Measurements from ENCODE around the gene LAPTM5. TPM values are rescaled to one million over a fixed set of nuclear protein-coding genes. Genes with fewer than 3 reads are reported as not detected.

The LAPTM5 gene
- total and polyA plus RNA-seq, 2 donors (not counting 1 experiment from before 2014, with no cell fraction given), result 1,384 to 1,519 TPM

DNA sequence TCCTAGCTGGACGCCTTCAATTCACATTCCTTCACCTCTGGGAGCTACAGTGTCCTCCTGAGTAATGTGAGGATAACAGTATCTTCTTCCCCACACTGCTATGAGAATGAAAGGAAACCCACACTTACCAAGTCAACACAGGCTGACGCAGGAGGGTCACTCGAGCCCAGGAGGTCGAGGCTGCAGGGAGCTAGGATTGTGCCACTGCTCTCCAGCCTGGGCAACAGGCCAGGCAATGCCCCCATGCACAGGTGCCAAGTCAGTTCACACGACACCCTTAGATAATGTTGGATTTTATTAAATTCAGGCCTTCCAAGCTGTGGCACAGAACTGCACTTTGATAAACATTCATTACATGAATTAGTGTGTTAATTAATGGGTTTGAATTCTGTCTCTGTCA is 66.1 kb downstream of the LAPTM5 start:
- Histone ChIP-seq H4K20me1 (ENCODE audit: control insufficient read depth, insufficient read depth, low read length, poor library complexity, severe bottlenecking) (no peaks in the 10 kb centered on the region), H3K4me2 (replicated peaks; ENCODE audit: low read depth, low read length, poor library complexity, severe bottlenecking) (no peak overlapping the region), H3K9ac (ENCODE audit: low read length) (no peak overlapping the region), H3K4me1 (ENCODE audit: control insufficient read depth in 2 of 2, insufficient read depth in 2 of 2, low read length in 2 of 2) (no peaks in the 10 kb centered on the region), H3K27ac (ENCODE audit: low read length in 2 of 2) (no peak overlapping the region), H3K79me2 (ENCODE audit: control insufficient read depth, insufficient read depth, low read length) (no peaks in the 10 kb centered on the region), H3K4me3 (ENCODE audit: control extremely low read depth in 1 of 5, extremely low read depth in 1 of 5, insufficient read depth in 1 of 5, low read depth in 2 of 5, low read length in 4 of 5) (no peak overlapping the region), H3K36me3 (replicated peaks in 1 of 2; ENCODE audit: control extremely low read depth in 1 of 2, control insufficient read depth in 1 of 2, extremely low read depth in 1 of 2, insufficient read depth in 2 of 2, low read length in 1 of 2) (no peaks in the 10 kb centered on the region), H3K27me3 (replicated peaks in 1 of 4; ENCODE audit: control extremely low read depth in 1 of 4, control insufficient read depth in 3 of 4, insufficient read depth in 4 of 4, low read length in 3 of 4) (peaks cover 0 to 17% (median 3%) of the 10 kb centered on the region in 4 experiments), H2AFZ (ENCODE audit: insufficient read depth, low read depth, low read length, poor library complexity, severe bottlenecking) (no peak overlapping the region), H3K9me3 (ENCODE audit: control extremely low read depth in 1 of 3, control insufficient read depth in 2 of 3, insufficient read depth in 1 of 3, low read length in 2 of 3) (peaks cover 0 to 5% (median 0%) of the 10 kb centered on the region in 3 donors)
- H3K9me3 Mint-ChIP-seq (ENCODE audit: insufficient read depth), result no peaks in the 10 kb centered on the region
- ChIA-PET POLR2A (no interaction called here), CTCF (no interaction called here)
- no peak overlapping the region for H3K4me3 Mint-ChIP-seq
- DNase-seq (no peak), ATAC-seq (ENCODE audit: low read depth) (no peak)
- no peaks in the 10 kb centered on the region for H3K4me1 Mint-ChIP-seq
- WGBS (ENCODE audit: insufficient coverage), result 50% methylated on average over 2 of the region's 5 CpGs
- peaks cover 40% of the 10 kb centered on the region for H3K27me3 Mint-ChIP-seq
- no peak for TF ChIP-seq EZH2 (IDR thresholded peaks at IDR 0.05; ENCODE audit: borderline replicate concordance, insufficient read depth, low read depth, low read length, poor library complexity, severe bottlenecking)
- TF ChIP-seq, protein P1, sequence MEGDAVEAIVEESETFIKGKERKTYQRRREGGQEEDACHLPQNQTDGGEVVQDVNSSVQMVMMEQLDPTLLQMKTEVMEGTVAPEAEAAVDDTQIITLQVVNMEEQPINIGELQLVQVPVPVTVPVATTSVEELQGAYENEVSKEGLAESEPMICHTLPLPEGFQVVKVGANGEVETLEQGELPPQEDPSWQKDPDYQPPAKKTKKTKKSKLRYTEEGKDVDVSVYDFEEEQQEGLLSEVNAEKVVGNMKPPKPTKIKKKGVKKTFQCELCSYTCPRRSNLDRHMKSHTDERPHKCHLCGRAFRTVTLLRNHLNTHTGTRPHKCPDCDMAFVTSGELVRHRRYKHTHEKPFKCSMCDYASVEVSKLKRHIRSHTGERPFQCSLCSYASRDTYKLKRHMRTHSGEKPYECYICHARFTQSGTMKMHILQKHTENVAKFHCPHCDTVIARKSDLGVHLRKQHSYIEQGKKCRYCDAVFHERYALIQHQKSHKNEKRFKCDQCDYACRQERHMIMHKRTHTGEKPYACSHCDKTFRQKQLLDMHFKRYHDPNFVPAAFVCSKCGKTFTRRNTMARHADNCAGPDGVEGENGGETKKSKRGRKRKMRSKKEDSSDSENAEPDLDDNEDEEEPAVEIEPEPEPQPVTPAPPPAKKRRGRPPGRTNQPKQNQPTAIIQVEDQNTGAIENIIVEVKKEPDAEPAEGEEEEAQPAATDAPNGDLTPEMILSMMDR (IDR thresholded peaks at IDR 0.05), result no peak
- no peak overlapping the region for H3K27ac Mint-ChIP-seq
- intact Hi-C loops (cut with micrococcal nuclease), result no loop called here

DNA sequence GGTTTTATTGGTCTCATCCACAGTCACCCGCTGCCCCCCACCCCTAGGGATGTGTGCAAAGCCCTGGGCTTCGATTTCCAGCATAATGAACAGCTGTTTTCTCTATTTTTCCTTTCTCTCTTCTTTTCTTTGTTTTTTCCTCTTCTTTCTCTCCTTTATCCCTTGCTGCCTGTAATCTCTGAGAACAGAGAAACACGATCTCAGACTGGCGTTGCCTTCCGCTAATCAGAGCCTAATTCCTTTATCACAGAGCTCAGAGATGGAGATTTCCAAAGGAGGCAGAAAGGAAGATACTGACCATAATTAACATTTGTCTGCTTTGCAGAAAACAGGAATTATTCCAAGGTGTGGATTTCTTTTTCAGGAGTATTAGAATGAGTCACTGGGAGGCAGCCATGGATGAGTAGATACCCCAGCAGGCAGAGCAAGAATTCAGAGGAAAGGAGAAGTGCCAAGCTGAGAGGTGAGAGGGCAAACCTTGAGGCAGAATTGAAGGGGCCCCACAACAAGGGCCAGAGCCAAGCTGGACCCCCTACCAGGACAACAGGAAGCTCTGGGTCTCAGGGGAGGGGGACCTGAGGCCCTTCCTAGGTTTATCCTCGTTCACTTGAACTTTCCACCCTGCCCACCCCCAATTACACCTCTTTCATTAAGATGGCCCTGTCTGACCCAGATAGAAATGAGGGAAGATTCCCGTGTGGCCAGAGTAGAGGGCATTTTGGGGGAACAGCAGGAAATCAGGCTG is 67.5 kb downstream of the LAPTM5 start:
- no CpG with 5 or more reads among the region's 7 CpGs for WGBS (ENCODE audit: insufficient coverage)

More for the DNA sequence above, 67.5 kb downstream of the LAPTM5 start:
- peaks cover 1 to 4% of the 10 kb centered on the region in 2 donors for H3K4me1 ChIP-seq (ENCODE audit: control insufficient read depth in 2 of 2, insufficient read depth in 2 of 2, low read length in 2 of 2)
- no peak overlapping the region for H2AFZ ChIP-seq (ENCODE audit: insufficient read depth, low read depth, low read length, poor library complexity, severe bottlenecking)
- intact Hi-C loops (cut with micrococcal nuclease), result no loop called here
- ATAC-seq (ENCODE audit: low read depth) (no peak), DNase-seq (no peak)
- Mint-ChIP-seq H3K4me1 (no peaks in the 10 kb centered on the region), H3K9me3 (ENCODE audit: insufficient read depth) (no peaks in the 10 kb centered on the region), H3K27ac (no peak overlapping the region), H3K4me3 (no peak overlapping the region), H3K27me3 (peaks cover 30% of the 10 kb centered on the region)
- H3K27me3 ChIP-seq (replicated peaks in 1 of 4; ENCODE audit: control extremely low read depth in 1 of 4, control insufficient read depth in 3 of 4, insufficient read depth in 4 of 4, low read length in 3 of 4), result peaks cover 0 to 27% (median 4%) of the 10 kb centered on the region in 4 experiments
- POLR2A ChIA-PET, result no interaction called here
- H3K79me2 ChIP-seq (ENCODE audit: control insufficient read depth, insufficient read depth, low read length), result no peaks in the 10 kb centered on the region
- H3K36me3 ChIP-seq (replicated peaks in 1 of 2; ENCODE audit: control extremely low read depth in 1 of 2, control insufficient read depth in 1 of 2, extremely low read depth in 1 of 2, insufficient read depth in 2 of 2, low read length in 1 of 2), result no peaks in the 10 kb centered on the region
- no peaks in the 10 kb centered on the region for H4K20me1 ChIP-seq (ENCODE audit: control insufficient read depth, insufficient read depth, low read length, poor library complexity, severe bottlenecking)
- H3K4me2 ChIP-seq (replicated peaks; ENCODE audit: low read depth, low read length, poor library complexity, severe bottlenecking), result no peak overlapping the region
- no peak overlapping the region for H3K4me3 ChIP-seq (ENCODE audit: control extremely low read depth in 1 of 5, extremely low read depth in 1 of 5, insufficient read depth in 1 of 5, low read depth in 2 of 5, low read length in 4 of 5)
- H3K9me3 ChIP-seq (ENCODE audit: control extremely low read depth in 1 of 3, control insufficient read depth in 2 of 3, insufficient read depth in 1 of 3, low read length in 2 of 3), result peaks cover 0 to 8% (median 0%) of the 10 kb centered on the region in 3 donors
- H3K27ac ChIP-seq (ENCODE audit: low read length in 2 of 2), result no peak overlapping the region
- H3K9ac ChIP-seq (ENCODE audit: low read length), result no peak overlapping the region
- TF ChIP-seq, protein P1 (IDR thresholded peaks at IDR 0.05), result no peak
- TF ChIP-seq EZH2 (IDR thresholded peaks at IDR 0.05; ENCODE audit: borderline replicate concordance, insufficient read depth, low read depth, low read length, poor library complexity, severe bottlenecking), result no peak
- CTCF ChIA-PET, result no interaction called here

All from B cell (primary cell).